Activated B cell treated with CpG ODN at 0.5 μM for 24 hours (primary cell): ENCODE measurements around the gene LTN1. TPM values are rescaled to one million over a fixed set of nuclear protein-coding genes. Genes with fewer than 3 reads are reported as not detected.

Experiments
- ATAC-seq: fragments of 200-7000 bp; cut with Tn5 transposase; one replicate; pipeline ENCODE4 v1.10.0; 2021; ENCODE audit warnings: low read depth, mild to moderate bottlenecking, moderate library complexity
- CTCF ChIA-PET: fragments of 350-600 bp; sonication (Branson Sonifier 250); formaldehyde crosslinking; loops from one replicate; lab custom pipeline; 2021; ENCODE audit warnings: antibody characterized with exemption; lab: Charles Lee
- POLR2A ChIA-PET: fragments of 350-600 bp; sonication (Branson Sonifier 250); formaldehyde crosslinking; loops from one replicate; lab custom pipeline; 2021; ENCODE audit warnings: antibody characterized with exemption; lab: Charles Lee
- DNase-seq: peaks from one replicate; pipeline ENCODE4 v3.0.0; 2022
- H3K27ac Mint-ChIP-seq: one replicate; pipeline ENCODE4 v1.8.0; 2020; ENCODE audit warnings: mixed read lengths
- H3K27me3 Mint-ChIP-seq: one replicate; pipeline ENCODE4 v1.8.0; 2021; ENCODE audit warnings: mixed read lengths
- H3K36me3 Mint-ChIP-seq: one replicate; pipeline ENCODE4 v1.8.0; 2021; ENCODE audit warnings: low read depth, mixed read lengths
- H3K4me1 Mint-ChIP-seq: one replicate; pipeline ENCODE4 v1.8.0; 2021; ENCODE audit warnings: mixed read lengths
- H3K4me3 Mint-ChIP-seq: one replicate; pipeline ENCODE4 v1.8.0; 2020; ENCODE audit warnings: mild to moderate bottlenecking, mixed read lengths
- H3K9me3 Mint-ChIP-seq: one replicate; pipeline ENCODE4 v1.8.0; 2020; ENCODE audit warnings: mixed read lengths
- CTCF ChIP-seq: fragments of 200-600 bp; IDR thresholded peaks from one replicate; pipeline ENCODE4 v1.8.0; 2022; ENCODE audit warnings: antibody characterized with exemption, mild to moderate bottlenecking
- intact Hi-C: fragments of 100-400 bp; cut with micrococcal nuclease; formaldehyde crosslinking; loops from one replicate; pipeline ENCODE4 v1.15.1; 2024
- total RNA-seq: library from RNA; stranded (reverse); gene quantifications from 2 replicates; pipeline ENCODE4 v1.2.3, GENCODE V29; 2022

Gene LTN1
- total RNA-seq: 22.5 and 25.8 TPM in 2 replicates

GRCh38 chr21:28992526-28993292, at the start of gene LTN1:
TSS of gene LTN1 (minus strand) at chr21:28992877. CDS start at chr21:28992805, 72 bp downstream.
- Mint-ChIP-seq H3K36me3 (peaks cover 14% of the 10 kb centered on the region), H3K9me3 (no peaks in the 10 kb centered on the region), H3K4me1 (peaks cover 39% of the 10 kb centered on the region), H3K27me3 (no peaks in the 10 kb centered on the region), H3K27ac (peak within 1 kb of the TSS; percentile 94), H3K4me3 (peak within 1 kb of the TSS; percentile 96)
- TF ChIP-seq CTCF: no peak
- ChIA-PET CTCF (interaction anchor here (1.2 to 1.7 kb wide), 2 partner anchors 10 to 32 kb away, joined by 3 to 5 read pairs; partner anchors contain the start of gene USP16), POLR2A (interaction anchor here (0.5 to 3.7 kb wide), 15 partner anchors 8 to 301 kb away, joined by 3 to 121 read pairs (median 6); partner anchors contain the start of genes CCT8, RWDD2B and USP16)
- DNase-seq (peak; percentile 95), ATAC-seq (peak; percentile 95)
- intact Hi-C loops: loop anchor here (1.0 to 5.0 kb wide), 7 partner anchors 10 to 308 kb away; partner anchors contain the start of genes CCT8, RWDD2B and USP16

- H3K4me1 Mint-ChIP-seq: peaks cover 6% of the 10 kb centered on the region
- no peak for DNase-seq
- no peaks in the 10 kb centered on the region for H3K9me3 Mint-ChIP-seq
- CTCF ChIA-PET: no interaction called here
- H3K4me3 Mint-ChIP-seq: no peak overlapping the region
- intact Hi-C loops: no loop called here
- H3K27ac Mint-ChIP-seq: no peak overlapping the region
- no peak for TF ChIP-seq CTCF
- H3K36me3 Mint-ChIP-seq: peaks cover 78% of the 10 kb centered on the region
- ATAC-seq: no peak
- no peaks in the 10 kb centered on the region for H3K27me3 Mint-ChIP-seq
- POLR2A ChIA-PET: interaction anchor here (2.1 kb wide), 1 partner anchor 10 kb away, joined by 5 read pairs; the partner anchor contains the start of gene USP16
These were observed 42.0 kb upstream of the LTN1 start for GRCh38 chr21:29034678-29035077.

GRCh38 chr21:29033871-29034270, 41.2 kb upstream of the LTN1 start:
- Mint-ChIP-seq H3K36me3 (peaks cover 80% of the 10 kb centered on the region), H3K9me3 (no peaks in the 10 kb centered on the region), H3K4me3 (no peak overlapping the region), H3K4me1 (peaks cover 9% of the 10 kb centered on the region), H3K27me3 (no peaks in the 10 kb centered on the region), H3K27ac (no peak overlapping the region)
- intact Hi-C loops: no loop called here
- ChIA-PET CTCF (no interaction called here), POLR2A (interaction anchor here (0.6 to 2.1 kb wide), 3 partner anchors 9 to 116 kb away, joined by 5 to 7 read pairs (median 7); partner anchors contain the start of gene USP16)
- TF ChIP-seq CTCF: no peak
- DNase-seq: no peak
- no peak for ATAC-seq

- Mint-ChIP-seq H3K4me3 (no peak overlapping the region), H3K4me1 (peaks cover 9% of the 10 kb centered on the region), H3K9me3 (no peaks in the 10 kb centered on the region), H3K27me3 (no peaks in the 10 kb centered on the region), H3K27ac (no peak overlapping the region), H3K36me3 (peaks cover 80% of the 10 kb centered on the region)
- intact Hi-C loops: no loop called here
- no peak for TF ChIP-seq CTCF
- ChIA-PET POLR2A (interaction anchor here (0.7 to 2.1 kb wide), 2 partner anchors 9 to 32 kb away, joined by 5 to 7 read pairs; partner anchors contain the start of gene USP16), CTCF (no interaction called here)
- DNase-seq: no peak
- no peak for ATAC-seq
These were observed 40.6 kb upstream of the LTN1 start for GRCh38 chr21:29033301-29033700.

- Mint-ChIP-seq H3K4me1 (peaks cover 20% of the 10 kb centered on the region), H3K27me3 (no peaks in the 10 kb centered on the region), H3K36me3 (peaks cover 69% of the 10 kb centered on the region), H3K27ac (no peak overlapping the region), H3K9me3 (no peaks in the 10 kb centered on the region), H3K4me3 (no peak overlapping the region)
- CTCF ChIA-PET: no interaction called here
- DNase-seq (no peak), ATAC-seq (no peak)
- intact Hi-C loops: no loop called here
- POLR2A ChIA-PET: interaction anchor here (0.5 kb wide), 1 partner anchor 9 kb away, joined by 3 read pairs; no protein-coding TSS in a partner anchor
- TF ChIP-seq CTCF: no peak
These were observed 38.2 kb upstream of the LTN1 start for GRCh38 chr21:29030909-29031308.
